Activated T-cell treated with anti-CD3 and anti-CD28 coated beads, Interleukin-2, amount 50 U/mL, for 48 hours (primary cell): Measurements from ENCODE around the gene CENPK.
"Not testable (repeated sequence)": the region's sequence is repeated elsewhere in the genome, so short reads cannot be mapped to it uniquely, and the experiment has no call there.

Source experiments
- DNase-seq, 2 experiments: peaks; one replicate each; pipeline ENCODE4 v3.0.0-alpha.2; 2020

The CENPK gene

DNA sequence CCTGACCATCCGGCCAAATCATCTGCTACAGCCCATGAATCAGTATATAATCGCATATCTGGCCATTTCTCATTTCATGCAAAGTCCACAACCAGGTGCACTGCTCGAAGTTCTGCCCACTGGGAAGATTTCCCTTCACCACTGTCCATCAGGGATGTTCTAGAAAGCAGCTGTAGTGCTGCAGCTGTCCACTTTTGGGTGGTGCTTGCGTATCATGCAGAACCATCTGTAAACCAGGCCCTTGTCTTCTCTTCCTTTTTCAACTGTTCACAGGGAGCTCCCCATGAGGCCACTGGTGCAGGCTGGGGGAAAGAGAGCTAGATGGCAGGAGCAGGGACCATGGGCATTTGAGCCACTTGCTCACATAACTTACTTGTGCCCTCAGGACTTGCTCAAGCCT is 73.8 kb downstream of the CENPK start:
- DNase-seq = no peak

- DNase-seq = not testable (repeated sequence)
Measured at GRCh38 chr5:65488038-65488687, 74.8 kb downstream of the CENPK start.

- DNase-seq = not testable (repeated sequence)
Measured at GRCh38 chr5:65486803-65487202, 76.2 kb downstream of the CENPK start.

- DNase-seq = no peak
Measured at GRCh38 chr5:65485405-65485804, 77.6 kb downstream of the CENPK start.

- no peak for DNase-seq
Measured at GRCh38 chr5:65483546-65484346, 79.2 kb downstream of the CENPK start.

GRCh38 chr5:65482736-65483545 is 80.0 kb downstream of the CENPK start:
- peak in 1 of 2 experiments; percentile 36 for DNase-seq

- no peak for DNase-seq
Measured at GRCh38 chr5:65482296-65482735, 80.7 kb downstream of the CENPK start.

- DNase-seq = peak; percentile 79 to 83
Measured at GRCh38 chr5:65481635-65482295, 81.2 kb downstream of the CENPK start, which contains the start of gene ADAMTS6. Gene ADAMTS6 (minus strand): TSS chr5:65481920. CDS start chr5:65473673, 8,247 bp downstream.

- DNase-seq = no peak
Measured at GRCh38 chr5:65481171-65481581, 81.8 kb downstream of the CENPK start.

GRCh38 chr5:65480306-65480865 is 82.6 kb downstream of the CENPK start:
- peak; percentile 39 to 48 for DNase-seq

DNA sequence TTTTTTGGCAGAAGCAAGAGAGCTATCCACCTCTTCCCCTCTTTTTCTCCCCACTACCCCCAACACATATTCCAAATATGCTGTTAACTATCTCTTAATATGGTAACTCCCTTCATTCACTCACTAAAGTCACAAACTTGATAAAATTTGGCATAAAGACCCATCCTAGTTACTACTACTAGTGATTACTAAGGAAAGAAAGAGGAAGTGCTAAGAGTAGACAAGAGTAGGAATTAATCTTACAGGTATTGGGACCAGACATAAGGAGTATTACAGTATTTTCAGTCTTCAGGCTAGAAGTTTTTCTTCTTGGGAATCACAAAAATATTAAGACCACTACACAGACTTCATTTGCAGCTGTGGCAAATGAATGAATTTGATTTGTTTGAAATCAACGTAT is 83.4 kb downstream of the CENPK start:
- no peak for DNase-seq

DNA sequence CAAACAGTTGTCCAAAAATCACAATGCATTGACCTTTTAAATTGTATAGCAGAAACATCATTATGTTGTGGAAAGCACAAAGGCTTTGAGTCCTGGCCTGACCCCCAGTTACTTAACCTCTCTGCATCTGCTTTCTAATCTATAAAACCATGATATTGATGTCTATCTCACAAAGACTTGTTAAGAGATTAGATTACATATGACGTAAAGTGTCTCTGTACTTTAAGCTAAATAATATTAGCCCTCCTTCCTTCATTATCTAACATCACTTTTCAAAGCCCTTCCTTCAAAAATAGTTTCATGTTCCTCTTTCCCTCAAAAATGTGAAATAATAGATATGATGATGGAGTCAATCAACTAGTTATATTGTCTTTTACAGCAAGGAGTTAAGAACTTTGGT is 84.6 kb downstream of the CENPK start:
- DNase-seq = no peak

DNA sequence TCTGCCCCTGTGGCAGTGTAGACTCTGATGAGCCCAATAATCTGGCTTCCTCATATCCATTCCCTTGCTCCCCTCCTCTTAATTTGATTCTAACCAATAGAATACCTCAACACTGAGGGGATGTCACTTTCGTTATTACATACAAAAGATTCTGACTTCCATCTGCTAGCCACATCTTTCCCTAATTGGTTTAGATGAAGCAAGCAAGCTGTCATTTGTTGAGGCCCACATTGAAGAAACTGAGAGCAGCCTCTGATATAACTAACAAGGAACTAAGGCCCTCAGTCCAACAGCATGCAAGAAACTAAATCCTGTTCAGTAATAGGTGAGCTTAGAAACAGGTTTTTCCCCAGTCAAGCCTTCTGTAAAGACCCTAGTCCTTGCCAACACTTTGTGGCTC is 87.1 kb downstream of the CENPK start:
- DNase-seq = no peak

DNA sequence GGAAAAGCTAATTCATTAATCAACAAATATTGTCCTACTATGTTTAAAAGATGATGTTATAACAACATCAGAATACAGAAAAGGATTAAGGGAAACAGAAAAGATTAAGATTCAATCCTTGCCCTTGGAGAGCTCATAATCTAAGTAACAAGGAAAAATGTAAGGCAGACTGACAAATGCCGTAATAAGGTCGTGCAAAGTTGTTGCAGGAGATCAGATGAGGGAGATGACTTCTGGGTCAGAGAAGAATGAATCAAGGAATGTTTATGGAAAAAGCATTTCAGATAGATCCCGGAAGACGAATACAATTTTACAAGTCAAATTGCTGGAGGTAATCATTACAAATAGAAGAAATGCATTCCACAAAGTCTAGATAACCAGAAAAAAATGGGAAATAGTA is 87.6 kb downstream of the CENPK start:
- DNase-seq = no peak

GRCh38 chr5:65474130-65474711 is 88.7 kb downstream of the CENPK start:
- DNase-seq = no peak

DNA sequence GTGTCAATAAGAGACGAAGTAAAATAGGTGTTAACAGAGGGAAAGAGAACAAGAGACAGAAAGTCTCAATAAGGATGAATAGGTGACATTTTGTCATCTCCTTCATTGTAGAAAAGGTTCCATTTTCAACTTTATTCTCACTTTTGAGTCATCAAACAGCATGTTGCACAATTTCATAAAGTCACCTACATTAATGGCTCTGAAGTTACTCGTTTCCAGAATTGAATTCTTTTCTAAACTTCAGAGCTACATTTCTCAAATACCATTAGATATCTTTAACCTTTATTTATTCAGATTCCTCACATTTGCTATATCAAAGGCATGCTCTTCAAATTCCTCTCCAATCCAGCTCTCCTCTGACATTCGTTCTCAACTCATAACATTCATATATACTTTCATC is 94.3 kb downstream of the CENPK start:
- DNase-seq = no peak
